HG02884 (cell line): Measurements from ENCODE around the gene TES.
"Not testable (repeated sequence)": the region's sequence is repeated elsewhere in the genome, so short reads cannot be mapped to it uniquely, and the experiment has no call there.

ENCODE experiments used
- ATAC-seq: cut with Tn5 transposase; IDR thresholded peaks from one replicate; pipeline ENCODE4 v1.9.1; 2021; ENCODE audit warnings: mild to moderate bottlenecking, moderate library complexity; ENCODE audit not compliant: unreplicated experiment

The TES gene

DNA sequence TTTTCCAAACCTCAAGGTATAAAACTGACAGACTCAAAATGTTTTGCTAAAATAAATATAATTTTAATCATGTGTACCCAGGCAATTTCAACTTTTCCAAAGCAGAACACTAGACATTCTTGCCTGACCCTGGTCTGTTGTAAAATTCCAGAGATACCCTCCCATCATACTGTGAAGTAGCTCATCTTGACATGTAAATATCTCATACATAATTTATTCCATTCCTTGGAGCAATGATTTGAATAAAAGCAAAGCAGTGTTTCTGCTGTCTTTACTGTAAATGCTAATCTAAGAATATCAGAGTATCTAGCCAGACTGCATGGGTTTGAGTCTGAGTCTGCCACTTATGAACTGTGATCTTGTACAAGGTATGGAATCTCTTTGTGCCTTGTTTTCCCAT is 68.9 kb downstream of the TES start:
- no peak for ATAC-seq

GRCh38 chr7:116280803-116281202 is 70.5 kb downstream of the TES start:
- no peak for ATAC-seq

- no peak for ATAC-seq
Observed at GRCh38 chr7:116283595-116284204, 73.4 kb downstream of the TES start.

DNA sequence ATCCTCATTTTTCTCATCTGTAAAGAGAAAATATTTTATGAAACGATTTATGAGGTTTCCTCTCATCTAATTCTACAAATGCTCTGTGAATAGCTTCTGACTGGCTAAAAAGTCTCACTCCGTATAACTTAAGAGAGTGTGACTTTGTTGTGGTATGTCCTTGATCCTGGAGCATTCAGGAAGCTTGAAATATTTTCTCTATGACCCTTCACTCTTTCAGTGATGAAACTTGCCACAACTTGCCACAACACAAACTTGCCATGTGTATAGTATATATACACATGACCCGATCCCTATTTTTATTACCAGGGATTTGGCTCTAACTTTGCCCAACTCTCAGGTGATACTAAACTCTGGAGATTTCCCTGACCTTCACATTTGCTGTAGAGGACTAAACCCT is 74.1 kb downstream of the TES start:
- no peak for ATAC-seq

DNA sequence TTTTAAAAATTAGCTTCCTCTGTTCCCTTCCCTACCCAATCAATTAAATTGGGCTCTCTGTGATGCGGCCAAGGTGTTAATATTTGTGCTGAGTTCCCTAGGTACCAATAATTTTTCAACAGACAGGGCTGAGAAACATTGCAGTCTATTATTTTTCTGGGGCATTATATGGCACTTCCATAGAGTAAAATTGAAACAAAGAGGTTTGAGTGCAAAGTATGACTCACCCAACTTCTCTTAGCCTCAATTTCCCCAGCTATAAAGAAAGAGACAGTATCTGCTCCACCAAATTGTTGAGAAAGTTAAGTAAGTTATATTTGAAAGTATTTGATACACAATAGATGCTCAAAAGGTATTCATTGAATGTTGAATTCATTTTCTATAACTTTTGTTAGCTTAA is 74.9 kb downstream of the TES start:
- no peak for ATAC-seq

DNA sequence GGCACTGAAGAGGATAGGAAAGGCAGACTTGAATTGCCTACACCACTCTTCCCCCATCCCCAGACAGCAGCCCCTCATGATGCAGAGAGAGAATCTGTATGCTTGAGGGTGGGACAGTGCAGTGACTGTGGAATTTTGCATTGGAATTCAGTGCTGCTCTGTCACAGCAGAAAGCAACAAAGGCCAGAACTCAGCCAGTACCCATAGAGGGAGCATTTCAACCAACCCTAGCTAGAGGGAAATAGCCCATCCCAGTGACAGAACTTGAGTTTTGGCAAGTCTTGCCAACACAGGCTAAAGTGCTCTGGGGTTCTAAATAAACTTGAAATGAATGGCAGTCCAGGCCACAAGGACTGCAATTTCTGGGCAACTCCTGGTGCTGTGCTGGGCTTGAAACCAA is 80.4 kb downstream of the TES start:
- no peak for ATAC-seq

- no peak for ATAC-seq
Observed at GRCh38 chr7:116291937-116292336, 81.6 kb downstream of the TES start.

- ATAC-seq, result no peak
Observed at GRCh38 chr7:116292381-116292780, 82.0 kb downstream of the TES start.

DNA sequence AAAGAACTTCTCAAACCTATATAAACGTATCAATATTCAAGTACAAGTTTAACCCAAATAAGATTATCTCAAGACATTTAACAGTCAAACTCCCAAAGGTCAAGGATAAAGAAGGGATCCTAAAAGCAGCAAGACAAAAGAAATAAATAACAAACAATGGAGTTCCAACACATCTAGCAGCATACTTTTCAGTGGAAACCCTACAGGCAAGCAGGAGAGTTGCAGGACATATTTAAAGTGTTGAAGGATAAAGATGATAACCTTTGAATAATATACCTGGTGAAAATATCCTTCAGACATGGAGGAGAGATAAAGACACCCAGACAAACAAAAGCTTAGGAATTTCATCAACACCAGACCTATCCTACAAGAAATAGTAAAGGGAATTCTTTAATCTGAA is 82.8 kb downstream of the TES start:
- no peak for ATAC-seq

GRCh38 chr7:116293633-116294032 is 83.3 kb downstream of the TES start:
- no peak for ATAC-seq

DNA sequence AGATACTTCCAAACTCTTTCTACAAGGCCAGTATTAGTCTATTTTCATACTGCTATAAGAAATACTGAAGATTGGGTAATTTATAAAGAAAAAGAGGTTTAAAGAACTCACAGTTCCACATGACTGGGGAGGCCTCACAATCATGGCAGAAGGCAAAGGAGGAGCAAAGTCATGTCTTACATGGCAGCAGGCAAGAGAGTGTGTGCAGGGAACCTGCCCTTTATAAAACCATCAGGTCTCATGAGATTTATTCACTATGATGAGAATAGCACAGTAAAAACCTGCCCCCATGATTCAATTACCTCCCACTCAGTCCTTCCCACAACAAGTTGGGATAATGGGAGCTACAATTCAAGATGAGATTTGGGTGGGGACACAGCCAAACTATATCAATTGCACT is 85.6 kb downstream of the TES start:
- ATAC-seq, result not testable (repeated sequence)

DNA sequence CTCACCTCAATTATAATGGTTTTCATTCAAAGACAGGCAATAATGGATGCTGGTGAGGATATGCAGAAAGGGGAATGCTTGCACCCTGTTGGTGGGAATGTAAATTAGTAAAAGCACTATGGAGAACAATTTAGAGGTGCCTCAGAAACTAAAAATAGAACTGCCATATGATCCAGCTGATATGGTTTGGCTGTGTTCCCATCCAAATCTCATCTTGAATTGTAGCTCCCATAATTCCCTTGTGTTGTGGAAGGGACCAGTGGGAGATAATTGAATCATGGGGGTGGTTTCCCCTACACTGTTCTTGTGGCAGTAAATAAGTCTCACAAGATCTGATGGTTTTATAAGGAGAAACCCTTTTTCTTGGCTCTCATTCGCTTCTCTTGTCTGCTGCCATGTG is 87.7 kb downstream of the TES start:
- no peak for ATAC-seq

DNA sequence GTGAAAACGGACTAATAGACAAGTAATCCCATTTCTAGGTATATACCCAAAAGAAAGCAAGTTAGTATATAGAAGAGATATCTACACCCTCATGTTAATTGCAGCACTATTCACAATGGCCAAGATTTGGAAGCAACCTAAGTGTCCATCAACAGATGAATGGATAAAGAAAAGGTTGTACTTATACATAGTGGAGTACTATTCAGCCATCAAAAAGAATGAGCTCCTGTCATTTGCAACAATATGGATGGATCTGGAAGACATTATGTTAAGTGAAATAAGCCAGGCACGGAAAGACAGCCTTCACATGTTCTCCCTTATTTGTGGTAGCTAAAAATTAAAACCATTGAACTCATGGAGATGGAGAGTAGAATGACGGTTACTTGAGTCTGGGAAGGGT is 88.2 kb downstream of the TES start:
- ATAC-seq, result no peak

DNA sequence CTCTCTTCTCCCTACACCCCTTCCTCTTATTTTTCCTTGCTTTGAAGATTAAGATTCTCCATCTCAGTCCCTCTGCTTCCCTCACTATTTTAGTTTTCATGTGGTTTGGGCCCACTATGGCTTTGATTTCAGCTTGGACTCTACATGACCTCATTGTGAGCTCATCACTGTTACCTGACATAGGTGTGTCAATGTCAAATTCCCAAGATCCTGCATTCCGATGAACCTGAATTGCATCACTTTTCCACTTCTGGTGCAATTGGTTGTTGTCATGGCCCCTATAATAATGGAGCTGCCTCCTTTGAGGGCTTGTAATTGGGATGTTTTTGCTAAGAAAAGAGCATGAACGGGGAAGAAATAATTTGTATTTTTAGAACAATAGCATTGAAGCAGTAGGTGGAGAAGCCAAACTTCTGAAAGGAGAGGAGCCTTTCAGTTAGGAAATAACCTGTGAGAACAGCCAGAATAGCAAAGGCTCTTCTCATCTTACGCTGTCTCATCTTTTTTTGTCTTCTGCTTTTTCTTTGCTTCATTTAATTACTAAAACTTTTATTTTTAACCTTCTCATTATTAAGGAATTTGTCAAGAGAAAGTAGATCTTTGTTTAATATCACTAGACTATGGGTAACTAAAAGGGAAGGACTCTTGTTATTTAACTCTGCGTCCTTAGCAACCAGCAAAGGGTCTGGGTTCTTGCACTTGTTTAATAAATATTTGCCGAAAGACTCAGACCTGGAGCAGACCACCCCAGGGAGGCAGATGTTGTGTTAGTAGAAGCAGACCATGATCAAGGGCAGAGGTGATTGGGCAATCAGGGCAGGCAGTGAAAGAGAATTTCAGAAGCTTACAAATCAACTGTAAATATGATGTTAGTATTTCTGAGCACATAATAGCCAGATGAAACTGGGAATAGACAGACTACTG is 95.4 kb downstream of the TES start:
- ATAC-seq, result no peak

DNA sequence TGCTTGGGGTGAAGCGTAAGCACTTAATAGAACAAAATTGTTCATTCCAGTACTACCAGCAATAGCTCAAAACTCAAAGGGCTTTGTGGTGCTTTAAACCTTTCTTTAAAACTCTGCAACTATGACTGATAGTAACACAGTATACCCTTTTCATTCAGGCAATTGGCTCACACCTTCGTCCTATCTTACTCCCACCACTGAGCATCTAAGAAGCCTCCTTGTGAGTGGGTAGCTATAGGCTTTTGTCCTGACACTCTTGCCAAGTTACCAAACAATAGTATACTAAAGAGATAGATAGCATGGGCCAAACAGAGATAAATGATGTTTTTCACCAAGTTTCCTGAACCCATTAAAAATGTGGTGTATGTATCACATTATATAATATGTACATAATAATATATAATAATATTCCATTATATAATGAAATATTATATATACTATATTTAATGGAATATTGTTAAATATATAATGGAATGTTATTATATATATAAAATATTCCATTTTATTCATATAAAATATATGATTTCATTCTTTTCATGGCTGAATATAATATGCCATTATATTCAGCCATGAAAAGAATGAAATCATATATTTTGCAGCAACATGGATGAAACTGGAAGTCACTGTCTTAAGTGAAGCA is 96.2 kb downstream of the TES start:
- no peak for ATAC-seq

- no peak for ATAC-seq
Observed at GRCh38 chr7:116307253-116307652, 96.9 kb downstream of the TES start.
